ENCODE measurements around the gene PIM3. TPM values are rescaled to one million over a fixed set of nuclear protein-coding genes. Genes with fewer than 3 reads are reported as not detected.
A peak's percentile ranks its signal among the peaks of the same experiment; 100 is the strongest.

PIM3 gene
- total RNA-seq, 1 experiment from 2014 or later = 33.0 TPM

- DNase-seq (ENCODE audit: extremely low read depth, low read depth) = no peak
Measured at GRCh38 chr22:49965091-49966040, 4.8 kb downstream of the PIM3 start.

GRCh38 chr22:49966041-49966773 lies 5.6 kb downstream of the PIM3 start:
- DNase-seq (ENCODE audit: extremely low read depth, low read depth) = no peak

GRCh38 chr22:49966774-49967705 lies 6.5 kb downstream of the PIM3 start:
- DNase-seq (ENCODE audit: extremely low read depth, low read depth) = no peak

GRCh38 chr22:49967706-49968208 lies 7.2 kb downstream of the PIM3 start:
- DNase-seq (ENCODE audit: extremely low read depth, low read depth) = no peak

- no peak for DNase-seq (ENCODE audit: extremely low read depth, low read depth)
Measured at GRCh38 chr22:49968313-49968830, 7.8 kb downstream of the PIM3 start.

GRCh38 chr22:49968831-49969661 lies 8.5 kb downstream of the PIM3 start:
- no peak for DNase-seq (ENCODE audit: extremely low read depth, low read depth)

- no peak for DNase-seq (ENCODE audit: extremely low read depth, low read depth)
Measured at GRCh38 chr22:49969751-49970527, 9.4 kb downstream of the PIM3 start.

GRCh38 chr22:49970528-49971231 lies 10.1 kb downstream of the PIM3 start:
- peak; percentile 95 for DNase-seq (ENCODE audit: extremely low read depth, low read depth)

- DNase-seq (ENCODE audit: extremely low read depth, low read depth) = peak; percentile 21
Measured at GRCh38 chr22:49971232-49972162, 10.9 kb downstream of the PIM3 start.

GRCh38 chr22:49972163-49973017 lies 11.8 kb downstream of the PIM3 start:
- DNase-seq (ENCODE audit: extremely low read depth, low read depth) = no peak

GRCh38 chr22:49973018-49973961 lies 12.7 kb downstream of the PIM3 start:
- DNase-seq (ENCODE audit: extremely low read depth, low read depth) = no peak

- no peak for DNase-seq (ENCODE audit: extremely low read depth, low read depth)
Measured at GRCh38 chr22:49975543-49976389, 15.2 kb downstream of the PIM3 start.

GRCh38 chr22:49976439-49977175 lies 16.0 kb downstream of the PIM3 start:
- DNase-seq (ENCODE audit: extremely low read depth, low read depth) = no peak
